ENCODE results near the gene RNF186.

RNF186 gene

GRCh38 chr1:19831441-19831840 is 16.4 kb upstream of the RNF186 start:
- Histone ChIP-seq H3K9ac (ENCODE audit: low read depth, low read length, poor library complexity, severe bottlenecking) (no peak overlapping the region), H3K27me3 (ENCODE audit: insufficient read depth, low read length, poor library complexity, severe bottlenecking) (no peaks in the 10 kb centered on the region), H3K36me3 (ENCODE audit: insufficient read depth, low read length) (no peaks in the 10 kb centered on the region), H3K4me2 (ENCODE audit: low read depth, low read length, poor library complexity, severe bottlenecking) (no peak overlapping the region), H2AFZ (ENCODE audit: low read length) (no peak overlapping the region), H3K4me1 (ENCODE audit: insufficient read depth, low read length, poor library complexity, severe bottlenecking) (no peaks in the 10 kb centered on the region), H3K9me2 (replicated peaks; ENCODE audit: low read depth, low read length) (no peaks in the 10 kb centered on the region), H4K20me1 (ENCODE audit: insufficient read depth, low read length, poor library complexity, severe bottlenecking) (no peaks in the 10 kb centered on the region), H3K4me3 (ENCODE audit: low read length, poor library complexity, severe bottlenecking) (no peak overlapping the region), H3K9me3 (ENCODE audit: insufficient read depth, low read depth, low read length) (peaks cover 9% of the 10 kb centered on the region; the same call in 1 of the 2 replicates), H3F3A (ENCODE audit: low read depth) (no peaks in the 10 kb centered on the region), H3K79me2 (ENCODE audit: insufficient read depth, low read length) (no peaks in the 10 kb centered on the region)
- TF ChIP-seq EZH2phosphoT487 (IDR thresholded peaks at IDR 0.05; ENCODE audit: borderline replicate concordance) (no peak), CTCF (conservative IDR thresholded peaks at IDR 0.05; ENCODE audit: low read length) (no peak)

GRCh38 chr1:19828546-19828945 is 13.5 kb upstream of the RNF186 start:
- Histone ChIP-seq H3K36me3 (ENCODE audit: insufficient read depth, low read length) (no peaks in the 10 kb centered on the region), H2AFZ (ENCODE audit: low read length) (no peak overlapping the region), H4K20me1 (ENCODE audit: insufficient read depth, low read length, poor library complexity, severe bottlenecking) (no peaks in the 10 kb centered on the region), H3K27me3 (ENCODE audit: insufficient read depth, low read length, poor library complexity, severe bottlenecking) (no peaks in the 10 kb centered on the region), H3K9ac (ENCODE audit: low read depth, low read length, poor library complexity, severe bottlenecking) (no peak overlapping the region), H3K4me3 (ENCODE audit: low read length, poor library complexity, severe bottlenecking) (no peak overlapping the region), H3K9me3 (ENCODE audit: insufficient read depth, low read depth, low read length) (peaks cover 9% of the 10 kb centered on the region; the same call in 1 of the 2 replicates), H3K9me2 (replicated peaks; ENCODE audit: low read depth, low read length) (no peaks in the 10 kb centered on the region), H3K79me2 (ENCODE audit: insufficient read depth, low read length) (no peaks in the 10 kb centered on the region), H3K4me1 (ENCODE audit: insufficient read depth, low read length, poor library complexity, severe bottlenecking) (no peaks in the 10 kb centered on the region), H3F3A (ENCODE audit: low read depth) (no peaks in the 10 kb centered on the region), H3K4me2 (ENCODE audit: low read depth, low read length, poor library complexity, severe bottlenecking) (no peak overlapping the region)
- no peak for TF ChIP-seq CTCF (conservative IDR thresholded peaks at IDR 0.05; ENCODE audit: low read length)
- TF ChIP-seq EZH2phosphoT487 (IDR thresholded peaks at IDR 0.05; ENCODE audit: borderline replicate concordance): no peak

- H2AFZ ChIP-seq (ENCODE audit: low read length): peak overlapping the region; percentile 60; the same call in 1 of the 2 replicates
- H3K27me3 ChIP-seq (ENCODE audit: insufficient read depth, low read length, poor library complexity, severe bottlenecking): no peaks in the 10 kb centered on the region
- H3K9ac ChIP-seq (ENCODE audit: low read depth, low read length, poor library complexity, severe bottlenecking): no peak overlapping the region
- no peaks in the 10 kb centered on the region for H4K20me1 ChIP-seq (ENCODE audit: insufficient read depth, low read length, poor library complexity, severe bottlenecking)
- TF ChIP-seq CTCF (conservative IDR thresholded peaks at IDR 0.05; ENCODE audit: low read length): no peak
- no peaks in the 10 kb centered on the region for H3K4me1 ChIP-seq (ENCODE audit: insufficient read depth, low read length, poor library complexity, severe bottlenecking)
- no peaks in the 10 kb centered on the region for H3K36me3 ChIP-seq (ENCODE audit: insufficient read depth, low read length)
- H3K9me2 ChIP-seq (replicated peaks; ENCODE audit: low read depth, low read length): no peaks in the 10 kb centered on the region
- H3K9me3 ChIP-seq (ENCODE audit: insufficient read depth, low read depth, low read length): no peaks in the 10 kb centered on the region
- no peaks in the 10 kb centered on the region for H3K79me2 ChIP-seq (ENCODE audit: insufficient read depth, low read length)
- no peaks in the 10 kb centered on the region for H3F3A ChIP-seq (ENCODE audit: low read depth)
- no peak overlapping the region for H3K4me3 ChIP-seq (ENCODE audit: low read length, poor library complexity, severe bottlenecking)
- H3K4me2 ChIP-seq (ENCODE audit: low read depth, low read length, poor library complexity, severe bottlenecking): no peak overlapping the region
Observed at GRCh38 chr1:19825298-19825697, 10.2 kb upstream of the RNF186 start.
